Loucy (cell line): Measurements from ENCODE around the gene ADAMTS7.

ENCODE experiments used
- H2AFZ ChIP-seq: fragments of 200-600 bp; sonication (generic); 2 replicates; pipeline ENCODE4 v1.6.0; 2016; ENCODE audit warnings: antibody characterized with exemption, mild to moderate bottlenecking, low read length, moderate library complexity
- H3F3A ChIP-seq: fragments of 200-600 bp; 2 replicates; pipeline ENCODE4 v1.6.0; 2016; ENCODE audit warnings: antibody characterized with exemption, low read depth, mild to moderate bottlenecking
- H3K27me3 ChIP-seq: fragments of 200-600 bp; sonication (generic); 2 replicates; pipeline ENCODE4 v1.6.1; 2014; ENCODE audit warnings: low read length, mild to moderate bottlenecking; ENCODE audit not compliant: insufficient read depth, poor library complexity, severe bottlenecking
- H3K36me3 ChIP-seq: fragments of 200-600 bp; sonication (generic); 2 replicates; pipeline ENCODE4 v1.6.1; 2016; ENCODE audit warnings: low read length; ENCODE audit not compliant: insufficient read depth
- H3K4me1 ChIP-seq: fragments of 200-600 bp; sonication (generic); 2 replicates; pipeline ENCODE4 v1.5.1; 2014; ENCODE audit warnings: low read length, mild to moderate bottlenecking; ENCODE audit not compliant: insufficient read depth, poor library complexity, severe bottlenecking
- H3K4me2 ChIP-seq: fragments of 200-600 bp; sonication (generic); 2 replicates; pipeline ENCODE4 v1.6.0; 2014; ENCODE audit warnings: antibody characterized with exemption, low read length, low read depth, mild to moderate bottlenecking; ENCODE audit not compliant: poor library complexity, severe bottlenecking
- H3K4me3 ChIP-seq: fragments of 200-600 bp; sonication (generic); 2 replicates; pipeline ENCODE4 v1.5.1; 2014; ENCODE audit warnings: low read length, mild to moderate bottlenecking, mixed read lengths; ENCODE audit not compliant: poor library complexity, severe bottlenecking
- H3K79me2 ChIP-seq: fragments of 200-600 bp; sonication (generic); 2 replicates; pipeline ENCODE4 v1.6.1; 2014; ENCODE audit warnings: low read length; ENCODE audit not compliant: insufficient read depth
- H3K9ac ChIP-seq: fragments of 200-600 bp; sonication (generic); 2 replicates; pipeline ENCODE4 v1.6.0; 2014; ENCODE audit warnings: mild to moderate bottlenecking, low read depth, low read length, moderate library complexity; ENCODE audit not compliant: poor library complexity, severe bottlenecking
- H3K9me2 ChIP-seq: fragments of 200-600 bp; sonication (generic); replicated peaks from 2 replicates; pipeline ENCODE4 v1.6.1; 2016; ENCODE audit warnings: low read depth, low read length, mixed read lengths
- H3K9me3 ChIP-seq: fragments of 200-600 bp; sonication (generic); 2 replicates; pipeline ENCODE4 v1.6.1; 2014; ENCODE audit warnings: mild to moderate bottlenecking, antibody characterized with exemption, low read length, low read depth; ENCODE audit not compliant: insufficient read depth
- H4K20me1 ChIP-seq: fragments of 200-600 bp; sonication (generic); 2 replicates; pipeline ENCODE4 v1.6.0; 2014; ENCODE audit warnings: antibody characterized with exemption, low read length, mild to moderate bottlenecking; ENCODE audit not compliant: insufficient read depth, poor library complexity, severe bottlenecking
- CTCF ChIP-seq: fragments of 200-600 bp; sonication (generic); conservative IDR thresholded peaks from 2 replicates; pipeline ENCODE4 v1.5.1; 2014; ENCODE audit warnings: mild to moderate bottlenecking, antibody characterized with exemption, low read length
- EZH2phosphoT487 ChIP-seq: fragments of 200-600 bp; IDR thresholded peaks from 2 replicates; pipeline ENCODE4 v1.6.1; 2018; ENCODE audit warnings: antibody characterized with exemption, mild to moderate bottlenecking, moderate library complexity, borderline replicate concordance

The ADAMTS7 gene

GRCh38 chr15:78711638-78712037 lies 99.6 kb downstream of the ADAMTS7 start:
- no peak overlapping the region for H3K9ac ChIP-seq
- no peaks in the 10 kb centered on the region for H4K20me1 ChIP-seq
- TF ChIP-seq EZH2phosphoT487 (no peak), CTCF (0 out of 2 replicates have a peak, but pooled peaks have one; percentile 13)
- H2AFZ ChIP-seq, result no peak overlapping the region
- no peaks in the 10 kb centered on the region for H3F3A ChIP-seq
- H3K36me3 ChIP-seq, result no peaks in the 10 kb centered on the region
- H3K79me2 ChIP-seq, result no peaks in the 10 kb centered on the region
- H3K27me3 ChIP-seq, result no peaks in the 10 kb centered on the region
- no peaks in the 10 kb centered on the region for H3K9me3 ChIP-seq
- H3K4me1 ChIP-seq, result peaks cover 4% of the 10 kb centered on the region
- H3K4me2 ChIP-seq, result no peak overlapping the region
- no peaks in the 10 kb centered on the region for H3K9me2 ChIP-seq
- H3K4me3 ChIP-seq, result no peak overlapping the region

GRCh38 chr15:78709263-78709882 lies 101.9 kb downstream of the ADAMTS7 start:
- no peaks in the 10 kb centered on the region for H3K36me3 ChIP-seq
- H3K9me3 ChIP-seq, result no peaks in the 10 kb centered on the region
- H3K9me2 ChIP-seq, result no peaks in the 10 kb centered on the region
- no peaks in the 10 kb centered on the region for H3K79me2 ChIP-seq
- peak overlapping the region; percentile 64 for H3K4me2 ChIP-seq
- no peaks in the 10 kb centered on the region for H3K27me3 ChIP-seq
- H4K20me1 ChIP-seq, result no peaks in the 10 kb centered on the region
- H3K9ac ChIP-seq, result no peak overlapping the region
- H2AFZ ChIP-seq, result peak overlapping the region; percentile 66
- peaks cover 4% of the 10 kb centered on the region for H3K4me1 ChIP-seq
- peak; percentile 85 for TF ChIP-seq CTCF
- TF ChIP-seq EZH2phosphoT487, result no peak
- peak overlapping the region; percentile 56 for H3K4me3 ChIP-seq
- no peaks in the 10 kb centered on the region for H3F3A ChIP-seq
